ENCODE measurements around the gene NOL6. TPM values are rescaled to one million over a fixed set of nuclear protein-coding genes. Genes with fewer than 3 reads are reported as not detected.

Gene NOL6
- total RNA-seq, 4 donors from 2014 or later: 26.2 to 40.2 (median 31.5) TPM

DNA sequence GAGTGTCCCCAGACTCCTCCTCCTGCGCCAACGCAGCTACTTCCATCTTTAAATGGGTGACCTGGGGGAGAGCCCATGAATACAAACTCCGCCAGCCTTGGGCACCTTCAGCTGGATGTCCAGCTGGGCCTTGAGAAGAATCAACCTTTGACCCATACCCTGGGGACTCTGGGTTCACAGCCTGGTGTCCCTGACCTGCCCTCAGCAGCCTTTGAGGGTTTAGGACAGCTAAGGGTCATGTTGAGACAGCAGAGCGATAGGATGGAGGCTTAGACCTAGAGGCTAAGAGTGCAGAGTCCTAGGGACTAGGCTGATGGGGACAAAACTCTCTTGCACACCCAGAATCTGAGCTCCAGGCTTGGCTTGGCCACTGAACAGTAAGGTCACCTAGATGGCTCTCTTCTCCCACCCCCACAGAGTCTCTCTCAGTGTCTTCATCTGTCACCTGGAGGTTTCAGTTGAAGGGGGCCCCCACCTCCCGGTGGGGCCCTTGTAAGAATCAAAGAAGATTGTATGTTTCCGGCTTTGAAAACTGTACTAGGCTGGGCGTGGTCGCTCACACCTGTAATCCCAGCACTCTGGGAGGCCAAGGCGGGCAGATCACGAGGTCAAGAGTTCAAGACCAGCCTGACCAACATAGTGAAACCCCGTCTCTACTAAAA is 19.6 kb downstream of the NOL6 start:
- DNase-seq (ENCODE audit: low spot score in 2 of 2): no peak
- intact Hi-C loops (cut with DNase I; ENCODE audit: low total_unique reads): no loop called here
- no peak overlapping the region for H3K4me3 ChIP-seq (ENCODE audit: low read depth, poor library complexity, severe bottlenecking)
- no peak for TF ChIP-seq POLR2A (IDR thresholded peaks at IDR 0.05)
- TF ChIP-seq, protein P1, sequence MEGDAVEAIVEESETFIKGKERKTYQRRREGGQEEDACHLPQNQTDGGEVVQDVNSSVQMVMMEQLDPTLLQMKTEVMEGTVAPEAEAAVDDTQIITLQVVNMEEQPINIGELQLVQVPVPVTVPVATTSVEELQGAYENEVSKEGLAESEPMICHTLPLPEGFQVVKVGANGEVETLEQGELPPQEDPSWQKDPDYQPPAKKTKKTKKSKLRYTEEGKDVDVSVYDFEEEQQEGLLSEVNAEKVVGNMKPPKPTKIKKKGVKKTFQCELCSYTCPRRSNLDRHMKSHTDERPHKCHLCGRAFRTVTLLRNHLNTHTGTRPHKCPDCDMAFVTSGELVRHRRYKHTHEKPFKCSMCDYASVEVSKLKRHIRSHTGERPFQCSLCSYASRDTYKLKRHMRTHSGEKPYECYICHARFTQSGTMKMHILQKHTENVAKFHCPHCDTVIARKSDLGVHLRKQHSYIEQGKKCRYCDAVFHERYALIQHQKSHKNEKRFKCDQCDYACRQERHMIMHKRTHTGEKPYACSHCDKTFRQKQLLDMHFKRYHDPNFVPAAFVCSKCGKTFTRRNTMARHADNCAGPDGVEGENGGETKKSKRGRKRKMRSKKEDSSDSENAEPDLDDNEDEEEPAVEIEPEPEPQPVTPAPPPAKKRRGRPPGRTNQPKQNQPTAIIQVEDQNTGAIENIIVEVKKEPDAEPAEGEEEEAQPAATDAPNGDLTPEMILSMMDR (IDR thresholded peaks at IDR 0.05): no peak
- 86 to 89% methylated on average over 11 of the region's 11 CpGs for WGBS, 2 donors

DNA sequence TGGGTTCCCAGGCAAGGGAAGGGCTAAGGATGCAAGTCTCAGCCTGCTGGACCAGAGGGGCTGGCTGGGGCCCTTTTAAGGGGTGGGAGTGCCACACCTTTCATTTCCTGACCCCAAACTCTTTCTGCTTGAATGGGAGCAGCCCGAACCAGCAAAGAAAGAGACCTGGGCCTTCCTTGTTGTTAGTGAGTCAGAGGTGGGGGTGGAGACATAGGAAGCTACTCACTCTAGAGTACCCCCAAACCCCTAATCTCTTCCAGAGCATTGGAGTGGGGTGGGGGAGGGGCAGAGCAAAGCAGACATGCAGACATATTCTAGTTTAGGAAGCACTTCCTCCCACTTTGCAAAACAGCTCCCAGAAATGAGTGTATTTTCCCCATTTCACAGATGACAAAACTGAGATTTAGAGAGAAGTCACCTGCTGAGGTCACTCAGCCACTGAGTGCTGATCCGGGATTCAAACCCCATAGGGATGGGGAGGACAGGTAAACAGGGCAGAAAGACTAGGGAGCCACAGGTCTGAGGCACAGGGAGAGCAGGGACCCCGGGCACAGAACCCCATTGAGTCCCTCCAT is 20.4 kb downstream of the NOL6 start:
- TF ChIP-seq POLR2A (IDR thresholded peaks at IDR 0.05): no peak
- TF ChIP-seq, protein P1 (IDR thresholded peaks at IDR 0.05): no peak
- no peak overlapping the region for H3K4me3 ChIP-seq (ENCODE audit: low read depth, poor library complexity, severe bottlenecking)
- intact Hi-C loops (cut with DNase I; ENCODE audit: low total_unique reads): no loop called here
- 69 to 81% methylated on average over 3 of the region's 3 CpGs for WGBS, 2 donors
- DNase-seq (ENCODE audit: low spot score in 2 of 2): no peak

DNA sequence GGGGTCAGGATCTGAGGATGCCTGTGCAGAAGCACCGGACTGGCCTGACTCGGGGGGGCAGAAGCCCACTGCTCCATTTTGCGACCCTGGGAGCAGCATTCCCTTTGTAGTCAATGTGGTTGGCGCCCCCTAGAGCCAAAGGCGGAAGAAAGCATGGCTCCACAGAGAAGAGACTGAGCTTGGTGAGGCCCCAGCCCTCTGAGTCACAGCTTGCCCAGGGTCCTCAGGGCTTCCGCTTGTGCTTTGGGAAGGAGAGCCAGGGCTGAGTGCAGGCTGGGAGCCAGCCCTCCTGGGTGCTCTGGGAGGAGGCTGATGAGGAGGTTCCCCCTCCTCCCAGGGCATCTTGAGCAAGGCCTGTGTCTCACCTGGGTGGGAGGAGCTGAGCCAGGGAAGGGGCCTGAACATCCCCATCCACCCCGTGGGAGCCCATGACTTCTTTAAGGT is 20.9 kb downstream of the NOL6 start:
- 16 to 18% methylated on average over 7 of the region's 7 CpGs for WGBS, 2 donors
- intact Hi-C loops (cut with DNase I; ENCODE audit: low total_unique reads): no loop called here
- no peak overlapping the region for H3K4me3 ChIP-seq (ENCODE audit: low read depth, poor library complexity, severe bottlenecking)
- DNase-seq (ENCODE audit: low spot score in 2 of 2): peak; percentile 70 to 90
- TF ChIP-seq, protein P1 (IDR thresholded peaks at IDR 0.05): no peak
- TF ChIP-seq POLR2A (IDR thresholded peaks at IDR 0.05): no peak

DNA sequence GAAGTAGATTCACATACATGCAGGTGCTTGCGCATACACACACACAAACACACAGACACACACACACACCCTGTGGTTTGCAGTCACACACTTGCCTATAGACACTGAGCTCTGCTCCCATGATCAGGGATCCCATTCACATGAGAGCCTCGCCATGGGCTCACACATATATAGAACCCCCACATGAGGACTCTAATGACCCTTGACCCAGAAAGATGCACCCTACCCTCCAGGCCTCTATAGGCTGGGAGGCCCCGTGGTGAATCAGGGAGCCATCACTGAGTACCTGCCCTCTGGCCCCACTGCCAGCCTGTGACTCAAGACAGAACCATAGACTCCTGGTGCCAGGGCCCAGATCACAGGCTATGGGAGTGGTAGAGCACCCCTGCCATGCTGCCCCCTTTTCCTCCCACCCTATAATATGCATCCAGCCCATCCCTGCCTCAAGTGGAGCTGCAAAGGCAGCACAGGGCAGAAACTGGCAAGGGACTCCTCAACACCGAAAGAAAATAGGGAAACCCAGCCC is 23.0 kb downstream of the NOL6 start:
- no peak for DNase-seq (ENCODE audit: low spot score in 2 of 2)
- intact Hi-C loops (cut with DNase I; ENCODE audit: low total_unique reads): no loop called here
- H3K4me3 ChIP-seq (ENCODE audit: low read depth, poor library complexity, severe bottlenecking): no peak overlapping the region
- 66 to 74% methylated on average over 4 of the region's 4 CpGs for WGBS, 2 donors
- TF ChIP-seq, protein P1 (IDR thresholded peaks at IDR 0.05): no peak
- no peak for TF ChIP-seq POLR2A (IDR thresholded peaks at IDR 0.05)

DNA sequence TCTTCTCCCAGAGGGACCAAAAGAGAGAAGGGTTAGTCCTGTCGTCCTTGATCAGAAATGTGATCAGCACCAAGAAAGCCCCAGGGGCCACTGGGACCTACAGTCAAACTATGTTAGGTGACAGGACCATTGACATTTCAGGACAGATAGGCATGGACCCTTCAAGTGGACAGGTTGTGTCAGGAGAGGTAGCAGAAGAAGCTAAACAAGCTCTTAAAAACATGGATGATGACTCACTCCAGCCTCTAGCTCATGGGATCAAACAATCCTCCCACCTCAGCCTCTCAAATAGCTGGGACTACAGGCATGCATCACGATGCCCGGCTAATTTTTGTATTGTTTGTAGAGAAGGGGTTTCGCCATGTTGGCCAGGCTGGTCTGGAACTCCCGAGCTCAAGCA is 24.0 kb downstream of the NOL6 start:
- no peak for DNase-seq (ENCODE audit: low spot score in 2 of 2)
- TF ChIP-seq POLR2A (IDR thresholded peaks at IDR 0.05): no peak
- TF ChIP-seq, protein P1 (IDR thresholded peaks at IDR 0.05): no peak
- intact Hi-C loops (cut with DNase I; ENCODE audit: low total_unique reads): no loop called here
- no peak overlapping the region for H3K4me3 ChIP-seq (ENCODE audit: low read depth, poor library complexity, severe bottlenecking)
- 80 to 88% methylated on average over 5 of the region's 5 CpGs for WGBS, 2 donors
